Measurements from ENCODE around the gene NKPD1.

Gene NKPD1

DNA sequence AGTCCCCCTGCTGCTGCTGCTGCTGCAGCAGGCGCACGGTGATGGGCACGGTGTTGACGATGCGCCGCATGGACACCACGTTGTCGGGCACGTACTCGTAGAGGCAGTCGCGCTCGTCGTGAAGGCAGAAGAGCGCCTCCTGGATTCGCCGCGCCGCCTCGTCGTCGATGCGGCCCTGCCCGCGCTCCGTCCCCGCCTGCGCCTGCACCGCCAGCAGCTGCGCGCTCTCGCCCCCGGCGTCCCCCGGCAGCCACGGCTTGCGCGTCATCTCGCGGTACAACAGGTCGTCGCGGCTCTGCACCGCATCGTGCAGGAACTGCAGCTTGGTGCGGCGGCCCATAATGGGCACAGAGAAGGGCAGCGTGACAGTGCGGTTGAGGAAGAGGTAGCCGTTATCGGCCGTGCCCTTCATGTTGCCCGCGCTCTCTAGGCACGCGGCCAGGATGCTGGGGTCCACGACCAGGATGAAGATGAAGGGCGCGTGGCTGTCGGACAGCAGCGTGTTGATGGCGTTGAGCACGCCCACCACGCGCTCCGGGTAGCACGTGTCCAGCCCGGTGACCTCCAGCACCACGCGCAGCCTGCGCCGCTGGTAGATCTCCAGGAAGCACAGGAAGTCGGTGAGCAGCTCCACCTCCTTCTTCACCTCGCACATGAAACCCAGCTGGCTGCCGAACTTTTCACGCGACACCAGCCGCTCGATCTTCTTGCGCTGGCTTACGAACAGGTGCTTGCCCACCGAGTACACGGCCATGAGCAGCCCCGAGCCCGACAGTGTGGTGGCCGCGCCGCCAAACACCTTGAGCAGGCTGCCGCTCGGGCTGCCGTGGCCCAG, 8.1 kb downstream of the NKPD1 start:
- DNase-seq: peak; percentile 34

DNA sequence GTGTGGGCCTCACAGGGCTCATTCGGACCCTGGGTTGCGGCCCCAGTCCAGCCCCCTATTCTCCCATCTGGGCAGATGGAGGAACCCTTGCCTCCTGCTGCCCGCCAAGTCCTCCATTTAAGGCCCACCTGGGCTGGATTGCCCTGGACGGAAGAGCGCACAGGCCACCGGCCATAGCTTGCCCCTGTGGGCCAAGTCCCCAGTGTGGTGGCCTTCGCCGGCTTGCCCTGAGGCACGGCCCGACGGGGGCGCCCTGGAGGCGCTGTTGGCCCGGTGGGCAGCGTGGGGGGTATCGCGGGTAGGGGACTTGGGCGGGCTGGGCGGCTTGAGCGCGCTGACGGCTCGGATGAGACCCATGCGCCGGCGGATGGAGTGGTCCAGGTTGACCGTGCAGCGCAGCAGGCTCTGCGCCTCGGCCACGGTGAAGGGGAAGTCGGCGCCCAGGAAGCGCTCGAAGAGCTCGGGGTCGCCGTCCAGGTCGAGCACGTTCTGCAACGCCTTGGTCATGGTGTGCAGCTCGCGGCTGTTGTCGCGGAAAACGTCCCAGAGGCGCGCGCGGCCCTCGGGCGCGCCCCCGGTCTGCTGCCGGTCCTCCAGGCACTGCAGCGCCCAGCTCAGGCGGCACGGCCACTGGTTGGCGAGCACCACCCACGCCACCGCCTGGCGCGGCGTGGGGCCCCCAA, 8.8 kb downstream of the NKPD1 start:
- DNase-seq: no peak

DNA sequence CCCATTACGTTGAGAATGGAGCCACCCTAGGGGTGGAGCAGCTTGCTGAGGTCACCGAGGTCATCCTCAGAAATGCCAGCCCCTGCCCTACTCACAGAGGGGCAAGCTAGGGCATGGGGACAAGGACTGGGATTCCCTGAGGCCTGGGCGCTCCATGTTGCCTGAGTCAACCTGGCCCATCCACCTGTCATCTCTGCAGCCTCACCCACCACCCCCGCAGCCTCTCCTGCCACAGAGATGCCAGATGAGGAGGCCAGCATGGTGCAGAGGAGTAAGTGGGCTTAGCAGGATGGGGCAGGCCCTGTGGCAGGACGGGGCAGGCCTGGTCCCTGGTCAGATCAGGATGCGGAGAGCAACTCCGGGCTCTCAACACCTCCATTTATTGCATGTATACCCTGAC, 9.5 kb downstream of the NKPD1 start:
- DNase-seq: no peak

DNA sequence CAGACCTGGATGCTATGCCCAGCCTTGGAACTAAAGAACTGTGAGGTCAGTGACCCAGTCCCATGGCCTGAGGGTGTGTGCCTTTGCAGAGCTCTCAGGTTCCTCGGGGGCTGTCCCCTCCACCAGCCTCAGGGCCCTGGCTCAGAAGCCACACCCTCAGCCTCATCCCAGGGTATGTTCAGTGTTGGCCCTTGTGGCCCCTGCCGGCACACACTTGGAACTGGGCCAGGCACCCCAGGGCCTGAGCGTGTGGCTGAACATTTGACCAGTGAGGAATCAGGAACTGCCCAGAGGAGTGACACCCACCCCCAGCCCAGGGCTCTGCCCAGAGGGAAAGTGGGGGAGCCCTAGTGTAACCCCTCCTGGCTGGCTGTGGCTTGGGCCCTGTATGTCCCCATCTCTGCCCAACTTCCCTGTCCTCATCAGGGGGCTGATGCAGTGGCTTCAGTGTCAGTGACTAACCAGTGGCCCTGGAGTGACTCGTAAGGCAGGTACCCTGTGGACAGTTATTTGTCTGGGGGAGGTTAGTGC, 10.0 kb downstream of the NKPD1 start:
- DNase-seq: no peak

DNA sequence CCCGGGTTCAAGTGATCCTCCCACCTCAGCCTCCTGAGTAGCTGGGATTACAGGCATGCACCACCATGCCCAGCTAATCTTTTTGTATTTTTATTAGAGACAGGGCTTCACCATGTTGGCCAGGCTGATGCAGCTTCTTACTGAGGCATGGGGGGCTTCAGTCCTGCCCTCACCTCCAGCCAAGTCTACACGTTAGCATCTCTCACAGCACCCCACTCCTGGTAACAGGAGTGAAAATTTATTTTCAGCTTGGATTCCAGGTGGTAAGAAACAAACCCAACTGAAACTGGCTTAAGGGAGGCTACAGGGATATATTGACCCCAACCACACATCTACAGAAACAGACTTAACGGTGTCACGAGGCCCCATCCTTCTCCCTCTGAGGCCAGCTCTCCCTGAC, 10.6 kb downstream of the NKPD1 start:
- DNase-seq: no peak

DNA sequence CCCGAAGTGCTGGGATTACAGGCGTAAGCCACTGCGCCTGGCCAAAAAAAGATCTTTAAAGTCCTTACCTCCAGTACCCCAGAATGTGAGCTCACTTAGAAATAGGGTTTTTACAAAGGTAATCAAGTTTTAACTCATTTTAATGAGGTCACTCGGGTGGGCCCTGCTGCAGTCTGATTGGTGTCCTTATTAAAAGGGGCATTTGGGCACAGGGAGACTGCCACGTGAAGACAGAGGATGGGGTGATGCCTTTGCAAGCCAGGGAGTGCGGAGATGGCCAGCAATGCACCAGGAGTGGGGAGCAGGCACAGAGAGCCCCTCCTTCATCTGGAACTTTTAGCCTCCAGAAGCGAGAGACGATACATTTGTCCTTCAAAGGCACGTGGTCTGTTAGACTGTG, 11.7 kb downstream of the NKPD1 start:
- DNase-seq: no peak

DNA sequence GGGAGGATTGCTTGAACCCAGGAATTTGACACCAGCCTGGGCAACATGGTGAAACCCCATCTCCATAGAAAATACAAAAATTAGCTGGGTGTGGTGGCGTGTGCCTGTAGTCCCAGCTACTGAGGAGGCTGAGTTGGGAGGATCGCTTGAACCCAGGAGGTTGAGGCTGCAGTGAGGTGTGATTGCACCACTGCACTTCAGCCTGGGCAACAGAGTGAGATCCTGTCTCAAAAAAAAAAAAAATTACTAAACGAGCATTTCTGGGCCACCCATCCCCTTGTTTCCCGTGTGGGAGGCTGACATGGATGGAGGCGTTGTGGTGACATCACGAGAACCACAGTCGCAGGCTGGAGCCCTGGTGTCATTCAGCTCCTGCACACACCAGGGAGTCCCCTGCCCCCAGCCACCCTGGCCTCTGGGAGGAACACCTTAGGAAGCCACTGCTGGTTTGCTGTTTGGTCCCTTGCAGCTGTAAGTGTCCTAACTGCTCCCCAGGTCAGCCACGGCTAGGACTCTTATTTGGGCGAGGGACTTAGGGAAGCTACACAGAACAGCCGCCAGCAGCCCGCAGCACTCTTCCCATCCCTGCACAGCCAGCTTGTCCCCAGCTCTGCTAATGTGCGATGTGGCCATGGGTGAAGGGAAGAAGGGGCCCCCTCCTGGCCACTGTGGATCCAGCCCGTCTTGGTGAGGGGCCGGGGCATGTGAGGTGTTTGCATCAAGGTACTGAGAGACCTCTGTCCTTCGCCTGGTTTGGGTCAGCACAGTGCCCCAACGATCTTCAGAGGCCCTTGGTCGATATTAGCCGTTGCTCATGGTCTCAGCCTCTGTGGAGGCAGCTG, 12.7 kb downstream of the NKPD1 start:
- no peak for DNase-seq

DNA sequence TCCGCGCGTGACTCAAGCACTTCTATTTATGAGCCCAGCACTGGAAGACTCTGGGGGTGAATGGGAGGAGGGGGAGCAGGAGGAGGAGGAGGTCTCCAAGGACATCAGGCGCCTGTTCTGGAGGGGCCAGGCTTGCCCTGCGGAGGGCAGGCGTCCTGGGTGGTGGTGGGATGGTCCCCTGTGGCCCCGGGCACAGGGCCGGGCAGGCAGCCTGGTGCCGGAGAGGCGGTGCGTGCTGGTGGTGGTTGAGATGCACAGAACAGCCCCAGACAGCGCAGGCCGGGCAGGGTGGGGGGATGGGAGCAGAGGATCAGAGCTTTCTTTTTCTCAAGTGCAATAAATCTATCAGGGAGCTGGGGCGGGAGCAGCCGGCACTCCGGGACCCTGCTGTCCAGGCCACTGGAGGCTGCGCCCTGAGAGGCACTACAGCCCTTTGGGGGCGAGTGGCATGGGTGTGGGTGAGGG, 14.0 kb downstream of the NKPD1 start:
- DNase-seq: no peak

DNA sequence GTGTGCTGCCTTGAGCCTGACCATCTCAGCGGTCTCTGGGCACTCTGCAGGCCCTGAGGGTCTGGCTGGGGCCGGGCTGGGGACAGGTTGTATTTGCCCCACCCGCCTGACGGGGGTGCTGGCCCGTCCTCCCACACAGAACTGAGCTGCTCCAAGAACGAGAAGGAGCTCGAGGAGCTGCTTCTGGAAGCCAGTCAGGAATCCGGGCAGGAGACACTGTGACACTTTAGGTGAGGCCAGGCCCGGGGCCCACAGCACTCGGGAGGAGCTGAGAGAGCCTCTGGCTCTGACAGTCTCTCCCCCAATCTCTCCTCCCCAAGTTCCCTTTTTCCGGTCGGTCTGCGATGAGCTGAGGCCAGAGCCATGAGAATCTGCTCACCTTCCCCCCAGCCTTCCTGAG, 14.5 kb downstream of the NKPD1 start:
- no peak for DNase-seq

DNA sequence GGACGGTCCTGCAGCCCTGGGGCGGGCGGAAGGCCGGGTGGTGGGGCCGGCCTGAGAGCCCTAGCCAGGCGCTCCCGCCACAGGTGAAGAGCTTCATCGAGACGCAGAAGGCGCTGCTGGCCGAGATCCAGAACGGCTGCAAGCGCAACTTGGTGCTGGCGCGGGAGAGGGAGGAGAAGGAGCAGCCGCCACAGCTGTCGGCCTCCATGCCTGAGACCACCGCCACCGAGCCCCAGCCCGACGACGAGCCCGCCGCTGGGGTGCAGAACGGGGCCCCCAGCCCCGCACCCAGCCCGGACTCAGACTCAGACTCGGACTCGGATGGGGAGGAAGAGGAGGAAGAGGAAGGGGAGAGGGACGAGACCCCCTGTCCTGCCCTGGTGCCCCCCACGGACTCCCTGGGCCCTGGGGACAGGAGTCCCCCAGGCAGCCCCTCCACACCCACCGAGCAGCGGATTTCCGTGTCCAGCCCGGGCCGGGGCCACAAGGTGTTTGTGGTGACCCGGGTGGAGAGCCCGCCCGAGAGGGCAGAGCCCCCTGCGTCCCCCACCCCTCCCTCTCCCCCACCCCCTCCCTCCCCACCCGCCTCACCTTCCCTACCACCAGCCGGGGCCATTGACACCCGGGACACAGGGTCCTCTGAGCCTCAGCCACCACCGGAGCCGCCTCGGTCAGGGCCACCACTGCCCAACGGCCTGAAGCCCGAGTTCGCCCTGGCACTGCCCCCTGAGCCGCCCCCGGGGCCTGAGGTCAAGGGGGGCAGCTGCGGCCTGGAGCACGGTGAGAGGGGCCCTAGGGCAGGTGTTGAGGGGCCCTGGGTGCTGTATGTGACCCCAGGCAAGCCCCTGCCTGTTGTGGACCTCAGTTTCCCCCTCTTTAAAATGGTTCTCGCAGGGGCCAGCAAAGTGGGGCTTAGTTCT, 15.3 kb downstream of the NKPD1 start:
- no peak for DNase-seq

DNA sequence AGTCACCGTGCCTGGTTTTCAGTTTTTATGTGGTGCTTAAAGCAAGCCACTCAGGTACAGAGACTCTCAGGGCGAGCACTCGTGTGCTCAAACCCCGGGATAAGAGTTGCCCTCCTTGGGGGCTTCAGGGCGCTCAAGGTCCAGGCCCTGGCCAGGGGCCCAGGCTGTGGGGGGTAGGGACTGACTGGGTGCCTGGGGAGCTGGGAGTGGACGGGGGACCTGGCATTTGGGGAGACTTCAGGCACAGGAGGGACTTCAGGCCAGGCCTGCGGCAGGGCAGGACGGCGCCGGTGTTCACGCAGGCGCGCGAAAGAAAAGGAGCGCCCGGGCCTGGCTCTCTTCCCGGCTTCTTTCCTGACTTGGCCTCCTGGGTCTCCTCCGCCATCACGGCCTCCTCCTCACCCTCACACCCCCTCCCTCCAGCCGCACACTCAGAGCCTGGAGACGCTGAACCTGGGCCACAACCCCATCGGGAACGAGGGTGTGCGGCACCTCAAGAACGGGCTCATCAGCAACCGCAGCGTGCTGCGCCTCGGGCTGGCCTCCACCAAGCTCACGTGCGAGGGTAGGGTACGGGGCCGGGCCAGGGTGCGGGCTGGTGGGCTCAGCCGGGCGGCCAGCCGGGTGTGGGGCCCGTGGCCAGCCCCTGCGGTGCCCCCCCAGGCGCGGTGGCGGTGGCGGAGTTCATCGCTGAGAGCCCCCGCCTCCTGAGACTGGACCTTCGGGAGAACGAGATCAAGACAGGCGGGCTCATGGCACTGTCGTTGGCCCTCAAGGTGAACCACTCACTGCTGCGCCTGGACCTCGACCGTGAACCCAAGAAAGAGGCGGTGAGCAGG, 16.1 kb downstream of the NKPD1 start:
- DNase-seq: no peak

DNA sequence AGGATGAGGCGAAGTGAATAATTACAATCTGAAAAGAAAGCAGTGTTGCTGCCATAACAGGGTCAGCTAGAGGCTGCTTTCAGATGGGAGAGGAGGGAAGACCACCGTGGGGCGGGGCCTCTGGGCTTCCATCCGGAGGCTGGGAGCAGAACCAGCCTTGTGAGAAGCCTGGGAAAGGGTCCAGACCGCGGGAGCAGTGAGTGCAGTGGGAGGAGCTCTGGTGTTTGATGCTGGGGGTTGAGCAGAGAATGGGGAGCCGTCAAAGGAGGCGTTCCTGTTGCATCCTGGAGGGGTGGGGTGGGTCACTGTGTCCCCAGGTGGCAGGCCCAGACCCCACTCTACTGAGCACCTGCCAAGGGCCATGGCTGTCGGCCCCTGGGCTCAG, 18.1 kb downstream of the NKPD1 start:
- no peak for DNase-seq

DNA sequence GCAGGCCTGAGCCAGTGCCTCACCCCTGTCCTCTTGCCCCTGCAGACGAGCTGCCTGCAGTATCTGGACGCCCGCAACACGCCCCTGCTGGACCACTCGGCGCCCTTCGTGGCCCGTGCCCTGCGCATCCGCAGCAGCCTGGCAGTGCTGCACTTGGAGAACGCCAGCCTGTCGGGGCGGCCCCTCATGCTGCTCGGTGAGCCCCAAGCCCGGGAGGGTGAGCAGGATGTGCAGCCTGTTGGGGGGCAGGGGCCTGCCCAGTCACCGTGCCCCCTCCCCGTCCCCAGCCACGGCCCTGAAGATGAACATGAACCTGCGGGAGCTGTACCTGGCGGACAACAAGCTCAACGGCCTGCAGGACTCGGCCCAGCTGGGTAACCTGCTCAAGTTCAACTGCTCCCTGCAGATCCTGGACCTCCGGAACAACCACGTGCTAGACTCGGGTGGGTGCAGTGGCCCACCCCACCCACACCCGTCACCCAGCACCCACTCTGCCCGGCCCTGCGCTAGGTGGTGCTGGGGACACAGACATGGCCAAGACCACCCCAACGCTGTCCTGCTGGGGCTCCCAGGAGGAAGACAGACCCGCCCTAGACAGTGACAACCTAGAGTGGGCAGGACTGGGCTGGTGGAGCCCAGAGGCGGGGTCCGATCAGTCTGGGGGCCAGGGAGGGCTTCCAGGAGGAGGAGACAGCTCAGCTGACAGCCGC, 18.6 kb downstream of the NKPD1 start:
- no peak for DNase-seq

DNA sequence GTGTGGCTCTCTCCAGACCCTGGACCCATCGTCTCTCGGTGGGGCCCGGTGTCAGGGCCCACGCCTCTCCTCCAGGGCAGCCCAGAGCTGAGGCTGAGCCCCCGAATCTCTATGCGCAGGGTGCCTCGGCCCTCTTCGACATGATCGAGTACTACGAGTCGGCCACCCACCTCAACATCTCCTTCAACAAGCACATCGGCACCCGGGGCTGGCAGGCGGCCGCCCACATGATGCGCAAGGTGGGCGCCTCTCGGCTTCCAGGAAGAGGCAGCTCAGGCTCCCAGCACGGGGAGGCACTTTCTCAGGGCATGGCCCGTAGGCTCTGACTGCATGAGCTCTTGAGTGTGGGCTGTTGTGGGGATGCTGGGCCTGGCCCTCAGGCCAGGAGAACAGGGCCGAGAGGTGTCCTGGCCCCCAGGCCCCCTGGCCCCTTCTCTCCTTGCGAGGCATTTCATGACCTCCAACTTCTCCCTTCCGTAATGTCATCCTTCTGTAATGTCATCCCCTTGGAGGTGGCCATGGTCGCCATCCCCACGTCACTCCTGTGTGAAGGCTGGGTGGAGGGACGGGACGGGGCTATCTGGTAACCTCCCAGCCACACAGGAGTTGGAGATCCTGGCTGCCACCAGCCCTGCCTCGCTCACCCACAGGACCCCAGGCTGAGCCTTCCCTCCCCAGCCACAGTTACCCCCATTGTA, 19.4 kb downstream of the NKPD1 start:
- no peak for DNase-seq

DNA sequence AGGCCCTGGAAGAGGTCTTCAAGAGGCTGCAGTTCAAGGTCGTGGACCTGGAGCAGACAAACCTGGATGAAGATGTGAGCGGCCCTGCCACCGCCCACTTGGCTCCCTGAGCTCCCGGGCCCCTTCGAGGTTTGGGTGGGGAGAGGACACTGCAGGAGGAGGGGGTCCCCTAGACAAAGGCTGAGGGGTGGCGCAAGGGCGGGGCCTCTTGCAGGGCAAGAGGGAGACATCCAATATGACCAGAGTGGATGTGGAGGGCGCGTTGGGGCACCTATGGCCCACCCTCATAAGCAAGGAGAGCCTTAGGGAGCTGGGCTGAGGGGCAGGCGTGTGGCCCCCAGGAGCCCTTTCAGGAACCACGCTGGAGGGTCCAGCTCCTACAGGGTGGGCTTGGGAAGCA, 20.2 kb downstream of the NKPD1 start:
- DNase-seq: no peak

DNA sequence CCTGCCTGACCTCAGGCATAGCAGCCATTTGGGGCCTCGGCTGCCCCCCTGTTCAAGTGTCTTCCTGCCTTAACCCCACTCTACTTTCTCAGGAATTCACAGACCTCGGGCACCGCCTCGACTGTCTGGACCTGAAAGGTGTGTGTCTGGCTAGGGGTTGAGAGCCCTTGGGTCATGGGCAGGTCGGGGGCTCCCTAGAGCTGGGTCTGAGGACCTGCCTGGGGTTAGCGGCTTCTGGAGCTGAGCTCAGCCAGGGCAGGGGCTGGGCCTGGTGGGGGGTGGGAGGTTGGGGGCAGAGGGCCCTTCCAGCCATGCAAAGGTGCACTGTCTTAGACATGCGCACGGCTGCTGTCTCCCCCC, 20.7 kb downstream of the NKPD1 start:
- DNase-seq: no peak

DNA sequence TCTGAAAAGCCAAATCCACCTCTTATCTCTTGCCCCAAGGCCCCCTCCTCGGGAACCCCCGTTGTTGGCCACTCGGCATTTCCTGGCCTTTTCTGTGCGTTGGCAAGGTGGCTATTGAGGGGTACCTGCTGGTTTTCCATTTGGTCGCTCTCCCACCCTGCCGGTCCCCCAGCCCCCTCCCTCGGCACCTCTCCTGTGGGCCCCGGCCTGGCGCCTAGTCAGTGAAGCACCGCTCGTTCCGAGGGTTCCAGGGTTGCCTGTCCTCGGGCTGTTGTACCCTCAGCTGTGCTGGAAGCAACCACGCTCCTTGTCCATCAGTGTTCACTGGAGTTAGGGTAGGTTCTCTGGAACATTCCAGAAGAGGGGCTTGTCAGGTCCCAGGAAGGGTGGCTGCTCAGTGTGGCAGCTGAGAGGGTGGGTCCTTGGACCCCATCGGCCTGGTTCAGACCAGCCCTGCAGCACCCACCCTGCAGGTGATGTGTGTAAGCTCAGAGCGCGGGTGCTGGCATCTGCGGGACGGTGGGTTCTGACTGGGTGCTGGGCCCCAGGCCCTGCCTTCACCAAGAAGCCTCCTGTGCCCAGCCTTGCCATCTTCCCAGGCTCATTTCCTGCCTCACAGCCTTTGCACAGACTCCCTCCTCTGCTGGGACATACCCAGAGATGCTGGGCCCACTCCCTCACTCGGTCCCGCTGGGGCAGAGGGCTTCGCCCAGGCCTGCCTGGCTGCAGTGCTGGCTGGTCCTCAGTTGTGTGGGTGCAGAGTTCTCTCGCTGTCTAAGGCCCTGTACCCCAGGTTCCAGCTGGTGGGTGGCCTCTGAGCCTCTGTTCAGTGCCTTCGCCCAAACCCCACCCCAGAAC, 21.3 kb downstream of the NKPD1 start:
- DNase-seq: no peak

DNA sequence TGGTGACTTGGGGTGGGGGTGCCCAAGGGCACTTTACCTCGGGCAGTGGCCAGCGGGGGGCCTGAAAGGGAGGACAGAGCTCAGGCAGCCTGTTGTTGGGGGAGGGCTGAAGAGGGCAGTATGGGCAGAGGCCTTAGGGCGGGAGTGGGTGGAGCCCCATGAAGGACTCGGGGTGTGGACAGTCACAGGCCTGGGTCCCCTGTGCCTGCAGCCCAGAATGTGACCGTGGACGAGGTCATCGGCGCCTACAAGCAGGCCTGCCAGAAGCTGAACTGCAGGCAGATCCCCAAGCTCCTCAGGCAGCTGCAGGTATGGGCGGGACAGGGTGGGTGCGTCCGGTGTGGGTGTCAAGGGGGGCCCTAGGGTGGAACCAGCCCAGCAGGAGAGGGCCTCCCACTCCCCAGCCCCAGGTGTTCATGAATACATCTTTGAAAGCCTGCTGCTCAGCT, 22.5 kb downstream of the NKPD1 start:
- DNase-seq: no peak

DNA sequence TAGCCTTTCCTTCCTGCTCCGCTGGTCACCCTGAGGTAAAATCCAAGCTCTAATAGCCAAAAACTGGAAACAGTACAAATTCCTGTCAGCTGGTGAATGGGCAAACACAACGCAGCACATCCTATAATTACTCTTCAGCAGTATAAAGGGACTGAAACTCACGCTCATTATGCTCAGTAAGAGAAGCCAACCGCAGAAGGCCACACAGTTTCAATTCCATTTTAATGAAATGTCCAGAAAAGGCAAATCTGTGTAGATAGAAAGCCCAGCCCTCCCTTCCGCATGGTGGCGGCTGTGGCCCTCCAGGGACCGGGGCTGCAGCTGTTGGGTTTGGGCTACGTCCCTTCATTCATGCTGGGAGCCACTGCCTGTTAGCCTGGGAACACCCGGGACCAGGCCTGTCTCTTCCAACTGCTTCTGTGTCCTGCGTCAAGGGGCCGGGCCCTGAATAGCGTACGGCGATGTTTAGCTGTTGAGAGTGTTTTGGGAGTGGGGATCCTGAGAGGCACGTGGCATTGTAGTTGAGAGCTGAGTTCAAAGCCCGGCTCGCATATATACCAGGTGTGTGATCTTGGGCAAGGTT, 23.5 kb downstream of the NKPD1 start:
- DNase-seq: no peak
